HCT116 (cell line): ENCODE measurements around the gene XKR8. TPM values are rescaled to one million over a fixed set of nuclear protein-coding genes. Genes with fewer than 3 reads are reported as not detected.

ENCODE experiments used
- ATAC-seq: fragments of 200-7000 bp; cut with Tn5 transposase; 2 replicates; pipeline ENCODE4 v1.9.1; 2020; ENCODE audit warnings: mild to moderate bottlenecking, moderate library complexity
- BruUV-seq: library from RNA; stranded (reverse); fragments of 400-500 nt; replicated peaks from 2 replicates; lab custom pipeline; 2021; lab: Mats Ljungman, UMichigan
- CTCF ChIA-PET: fragments of 300-600 bp; sonication (Branson Sonifier 250); formaldehyde crosslinking; loops from one replicate; lab custom pipeline; 2021; ENCODE audit warnings: antibody characterized with exemption; lab: Charles Lee
- POLR2A ChIA-PET: fragments of 300-600, 350-600 bp; sonication (Branson Sonifier 250); formaldehyde crosslinking; loops from one replicate; lab custom pipeline; 2021; ENCODE audit warnings: antibody characterized with exemption; lab: Charles Lee
- RAD21 ChIA-PET, 2 experiments: fragments of 300-600 bp; sonication (Branson Sonifier 250); formaldehyde crosslinking; loops; one replicate each; lab custom pipeline; 2023; ENCODE audit warnings: low total read pairs in 2 of 2; ENCODE audit not compliant: uncharacterized antibody in 2 of 2, unreplicated experiment in 2 of 2, low non-redundant PET in 1 of 2; lab: Charles Lee
- DNase-seq: peaks from one replicate; pipeline ENCODE4 v3.0.0-alpha.2; 2010; ENCODE audit warnings: low read depth, low spot score
- H2AFZ ChIP-seq: fragments of 200-600 bp; shearing (Covaris generic), sonication (generic); 2 replicates; pipeline ENCODE4 v1.6.1; 2017; ENCODE audit warnings: low read depth, mixed run types, mixed read lengths, antibody characterized with exemption, low read length; ENCODE audit not compliant: poor library complexity, severe bottlenecking
- H3K27ac ChIP-seq: 2 replicates; pipeline ENCODE4 v1.5.1; 2012; ENCODE audit warnings: low read depth, low read length
- H3K27me3 ChIP-seq: fragments of 200-600 bp; sonication (generic); 2 replicates; pipeline ENCODE4 v1.6.1; 2016; ENCODE audit warnings: mixed run types, low read length, mixed read lengths; ENCODE audit not compliant: insufficient read depth
- H3K36me3 ChIP-seq, 2 experiments: fragments of 200-500 bp in 1 of 2; fragments of 200-600 bp in 1 of 2; sonication (Bioruptor generic) in 1 of 2; sonication (generic) in 1 of 2; 2 replicates each; pipeline versions ENCODE4 v1.5.1 to v1.6.1; 2014 to 2016; ENCODE audit warnings: low read length in 2 of 2, inconsistent platforms in 1 of 2, mixed read lengths in 1 of 2, mixed run types in 1 of 2; ENCODE audit not compliant: insufficient read depth in 2 of 2, control insufficient read depth in 1 of 2
- H3K4me1 ChIP-seq, 2 experiments: fragments of 200-600 bp in 1 of 2; sonication (generic) in 1 of 2; 2 replicates each; pipeline versions ENCODE4 v1.5.1 to v1.6.1; 2012 to 2017; ENCODE audit warnings: low read length in 2 of 2, inconsistent platforms in 1 of 2, mild to moderate bottlenecking in 1 of 2, mixed read lengths in 1 of 2, mixed run types in 1 of 2, moderate library complexity in 1 of 2; ENCODE audit not compliant: insufficient read depth in 2 of 2, control insufficient read depth in 1 of 2
- H3K4me2 ChIP-seq: fragments of 200-600 bp; sonication (generic); 2 replicates; pipeline ENCODE4 v1.6.1; 2017; ENCODE audit warnings: mixed run types, low read length, mixed read lengths
- H3K4me3 ChIP-seq, 2 experiments: fragments of 200-600 bp in 1 of 2; sonication (generic) in 1 of 2; replicated peaks in 1 of 2; 2 replicates each; pipeline ENCODE4 v1.5.1; 2011 to 2016; ENCODE audit warnings: low read length in 2 of 2, control low read depth in 1 of 2, low read depth in 1 of 2, mild to moderate bottlenecking in 1 of 2, mixed read lengths in 1 of 2, mixed run types in 1 of 2
- H3K79me2 ChIP-seq: fragments of 200-600 bp; sonication (generic); 2 replicates; pipeline ENCODE4 v1.6.1; 2017; ENCODE audit warnings: mild to moderate bottlenecking, mixed run types, low read length, moderate library complexity, mixed read lengths; ENCODE audit not compliant: insufficient read depth
- H3K9ac ChIP-seq: fragments of 200-600 bp; sonication (generic); 2 replicates; pipeline ENCODE4 v1.6.1; 2016; ENCODE audit warnings: low read length, mixed read lengths
- H3K9me2 ChIP-seq: fragments of 200-600 bp; sonication (generic), shearing (Covaris generic); 2 replicates; pipeline ENCODE4 v1.6.1; 2017; ENCODE audit warnings: mixed run types, mild to moderate bottlenecking, moderate library complexity; ENCODE audit not compliant: insufficient read depth
- H3K9me3 ChIP-seq, 2 experiments: fragments of 200-500 bp in 1 of 2; fragments of 200-600 bp in 1 of 2; sonication (Bioruptor generic) in 1 of 2; sonication (generic) in 1 of 2; 2 replicates each; pipeline ENCODE4 v1.6.1; 2014 to 2017; ENCODE audit warnings: low read length in 2 of 2, mixed read lengths in 2 of 2, inconsistent platforms in 1 of 2, low read depth in 1 of 2, mild to moderate bottlenecking in 1 of 2, mixed run types in 1 of 2, moderate library complexity in 1 of 2; ENCODE audit not compliant: control insufficient read depth in 1 of 2, insufficient read depth in 1 of 2
- H4K20me1 ChIP-seq: fragments of 200-600 bp; sonication (generic), shearing (Covaris generic); 2 replicates; pipeline ENCODE4 v1.6.1; 2017; ENCODE audit warnings: mixed run types, mild to moderate bottlenecking, moderate library complexity; ENCODE audit not compliant: insufficient read depth
- CEBPB ChIP-seq: IDR thresholded peaks from 2 replicates; pipeline ENCODE4 v1.6.1; 2012; ENCODE audit warnings: low read depth
- EGR1 ChIP-seq: IDR thresholded peaks from 2 replicates; pipeline ENCODE4 v1.6.1; 2012; ENCODE audit warnings: low read depth
- EZH2 ChIP-seq: fragments of 200-600 bp; sonication (generic); IDR thresholded peaks from 2 replicates; pipeline ENCODE4 v1.6.1; 2017; ENCODE audit warnings: antibody characterized with exemption, mixed run types
- EZH2phosphoT487 ChIP-seq: fragments of 200-600 bp; IDR thresholded peaks from 2 replicates; pipeline ENCODE4 v1.6.1; 2018; ENCODE audit warnings: antibody characterized with exemption, borderline replicate concordance
- FOSL1 ChIP-seq: IDR thresholded peaks from 2 replicates; pipeline ENCODE4 v1.6.1; 2012; ENCODE audit warnings: low read depth
- JUND ChIP-seq: IDR thresholded peaks from 2 replicates; pipeline ENCODE4 v1.6.1; 2012
- RAD21 ChIP-seq: IDR thresholded peaks from 2 replicates; pipeline ENCODE4 v1.6.1; 2012; ENCODE audit warnings: low read depth, mild to moderate bottlenecking
- SRF ChIP-seq: IDR thresholded peaks from 2 replicates; pipeline ENCODE4 v1.6.1; 2012; ENCODE audit warnings: low read depth
- TCF7L2 ChIP-seq: IDR thresholded peaks from 2 replicates; pipeline ENCODE4 v1.7.0; 2011; ENCODE audit warnings: borderline replicate concordance, inconsistent platforms; ENCODE audit not compliant: insufficient read depth, insufficient read length; ENCODE audit errors: extremely low read depth
- ZFX ChIP-seq: fragments of 450-650 bp; IDR thresholded peaks from 2 replicates; pipeline ENCODE4 v1.6.1; 2017
- ZNF274 ChIP-seq: fragments of 200-500 bp; sonication (Bioruptor generic); IDR thresholded peaks from 2 replicates; pipeline ENCODE4 v1.6.1; 2014; ENCODE audit warnings: mild to moderate bottlenecking, low read depth, low read length, inconsistent platforms
- intact Hi-C: fragments of 100-400 bp; cut with micrococcal nuclease; formaldehyde crosslinking; loops from 2 replicates; pipeline ENCODE4 v1.10.0; 2022
- total RNA-seq: library from RNA; stranded (reverse); gene quantifications from one replicate; pipeline ENCODE4 v1.2.1, GENCODE V29; 2021; ENCODE audit not compliant: unreplicated experiment
- TF ChIP-seq, protein P1 (sequence below), 3 experiments: fragments of 200-600 bp in 1 of 3; sonication (generic) in 1 of 3; IDR thresholded peaks in 2 of 3; conservative IDR thresholded peaks in 1 of 3; 2 replicates each; pipeline ENCODE4 v1.5.1; 2012 to 2017; ENCODE audit warnings: low read depth in 2 of 3, low read length in 2 of 3, antibody characterized with exemption in 1 of 3, borderline replicate concordance in 1 of 3, control low read depth in 1 of 3, mild to moderate bottlenecking in 1 of 3, mixed read lengths in 1 of 3, mixed run types in 1 of 3, moderate library complexity in 1 of 3; ENCODE audit not compliant: insufficient read depth in 1 of 3
- TF ChIP-seq, protein P2 (sequence below): IDR thresholded peaks from 2 replicates; pipeline ENCODE4 v1.6.1; 2012
- TF ChIP-seq, protein P3 (sequence below): IDR thresholded peaks from 2 replicates; pipeline ENCODE4 v1.6.1; 2012

XKR8 gene
- total RNA-seq, 1 experiment from 2014 or later, result 11.0 TPM

DNA sequence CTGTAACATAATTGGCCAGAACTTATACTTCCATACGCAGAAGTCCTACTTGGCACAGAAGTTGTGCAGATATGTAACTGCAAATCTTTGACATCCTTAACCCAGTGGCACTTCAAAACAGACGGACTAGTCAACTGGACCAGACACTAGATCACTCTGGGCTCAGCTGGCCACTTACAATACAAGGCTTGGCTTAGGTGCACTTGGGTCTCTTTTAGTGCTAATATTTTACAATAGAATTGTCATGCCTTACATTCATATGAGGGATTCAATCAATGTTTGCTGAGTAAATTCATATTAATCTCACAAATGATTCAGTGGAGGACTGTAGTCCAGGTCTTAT, 20.1 kb downstream of the XKR8 start:
- Histone ChIP-seq H3K9me2 (no peaks in the 10 kb centered on the region), H3K9ac (no peak overlapping the region), H2AFZ (no peak overlapping the region), H3K27ac (no peak overlapping the region), H3K27me3 (no peaks in the 10 kb centered on the region), H3K79me2 (no peaks in the 10 kb centered on the region), H3K4me3 (no peak overlapping the region), H3K9me3 (no peaks in the 10 kb centered on the region), H3K36me3 (peaks cover 0 to 2% of the 10 kb centered on the region in 2 experiments; a peak in 1 of 4 replicates), H3K4me2 (no peak overlapping the region), H4K20me1 (no peaks in the 10 kb centered on the region; the same call in 1 of the 2 replicates), H3K4me1 (no peaks in the 10 kb centered on the region)
- BruUV-seq, result no TSS peak
- ChIA-PET RAD21 (interaction anchor here in 1 of 2 experiments (0.6 kb wide), 1 partner anchor 9 kb away, joined by 3 read pairs; no protein-coding TSS in a partner anchor), CTCF (interaction anchor here (0.6 to 1.9 kb wide), 3 partner anchors 31 to 122 kb away, joined by 3 to 12 read pairs (median 9); no protein-coding TSS in a partner anchor), POLR2A (no interaction called here)
- intact Hi-C loops, result loop anchor here (1.0 kb wide), 2 partner anchors 40 to 122 kb away; no protein-coding TSS in a partner anchor
- ATAC-seq, result peak; percentile 42
- DNase-seq, result no peak
- no peak for TF ChIP-seq ZNF274

DNA sequence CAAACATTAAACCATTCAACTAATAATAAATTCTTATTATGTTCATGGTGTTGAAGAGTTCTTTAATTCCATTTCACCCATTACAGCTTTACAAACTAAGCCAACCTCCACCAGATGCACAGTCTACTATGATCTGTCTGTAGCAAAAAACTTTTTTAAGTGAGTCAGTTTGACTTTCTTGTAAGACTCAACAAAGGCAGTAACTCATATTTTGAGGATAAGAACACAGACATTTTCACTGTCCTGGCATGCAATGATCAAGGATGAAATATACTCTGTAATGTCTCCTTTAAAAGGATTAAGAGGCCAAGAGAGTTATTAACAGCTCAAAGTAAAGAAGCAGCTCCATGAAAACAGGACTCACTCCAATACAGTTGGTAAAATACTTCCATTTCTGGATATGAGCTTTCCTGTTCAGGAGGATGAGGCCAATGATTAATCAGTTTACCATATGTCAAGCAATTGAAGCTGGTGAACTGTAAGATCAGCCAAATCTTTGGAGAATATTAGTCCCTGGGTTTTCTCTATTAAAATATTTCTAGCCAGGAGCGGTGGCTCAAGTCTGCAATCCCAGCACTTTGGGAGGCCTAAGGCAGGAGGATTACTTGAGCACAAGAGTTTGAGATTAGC, 20.6 kb downstream of the XKR8 start:
- Histone ChIP-seq H4K20me1 (no peaks in the 10 kb centered on the region; the same call in 1 of the 2 replicates), H3K4me3 (no peak overlapping the region), H2AFZ (no peak overlapping the region), H3K27me3 (no peaks in the 10 kb centered on the region), H3K4me1 (no peaks in the 10 kb centered on the region), H3K36me3 (peaks cover 0 to 2% of the 10 kb centered on the region in 2 experiments; a peak in 1 of 4 replicates), H3K79me2 (no peaks in the 10 kb centered on the region)
- CTCF ChIA-PET, result interaction anchor here (0.5 to 1.9 kb wide), 4 partner anchors 32 to 122 kb away, joined by 3 to 12 read pairs (median 6); no protein-coding TSS in a partner anchor
- no peak for ATAC-seq
- intact Hi-C loops, result no loop called here
- TF ChIP-seq, protein P1, sequence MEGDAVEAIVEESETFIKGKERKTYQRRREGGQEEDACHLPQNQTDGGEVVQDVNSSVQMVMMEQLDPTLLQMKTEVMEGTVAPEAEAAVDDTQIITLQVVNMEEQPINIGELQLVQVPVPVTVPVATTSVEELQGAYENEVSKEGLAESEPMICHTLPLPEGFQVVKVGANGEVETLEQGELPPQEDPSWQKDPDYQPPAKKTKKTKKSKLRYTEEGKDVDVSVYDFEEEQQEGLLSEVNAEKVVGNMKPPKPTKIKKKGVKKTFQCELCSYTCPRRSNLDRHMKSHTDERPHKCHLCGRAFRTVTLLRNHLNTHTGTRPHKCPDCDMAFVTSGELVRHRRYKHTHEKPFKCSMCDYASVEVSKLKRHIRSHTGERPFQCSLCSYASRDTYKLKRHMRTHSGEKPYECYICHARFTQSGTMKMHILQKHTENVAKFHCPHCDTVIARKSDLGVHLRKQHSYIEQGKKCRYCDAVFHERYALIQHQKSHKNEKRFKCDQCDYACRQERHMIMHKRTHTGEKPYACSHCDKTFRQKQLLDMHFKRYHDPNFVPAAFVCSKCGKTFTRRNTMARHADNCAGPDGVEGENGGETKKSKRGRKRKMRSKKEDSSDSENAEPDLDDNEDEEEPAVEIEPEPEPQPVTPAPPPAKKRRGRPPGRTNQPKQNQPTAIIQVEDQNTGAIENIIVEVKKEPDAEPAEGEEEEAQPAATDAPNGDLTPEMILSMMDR (IDR thresholded peaks at IDR 0.05 in 2 of 3, conservative IDR thresholded peaks at IDR 0.05 in 1 of 3; ENCODE audit: borderline replicate concordance in 1 of 3, insufficient read depth in 1 of 3, low read depth in 2 of 3, low read length in 2 of 3), result no peak
- TF ChIP-seq CEBPB (no peak), SRF (no peak), EZH2phosphoT487 (no peak), FOSL1 (no peak), RAD21 (no peak), EGR1 (no peak), ZFX (no peak), ZNF274 (no peak), JUND (no peak), EZH2 (no peak), TCF7L2 (no peak)
- TF ChIP-seq, protein P2, sequence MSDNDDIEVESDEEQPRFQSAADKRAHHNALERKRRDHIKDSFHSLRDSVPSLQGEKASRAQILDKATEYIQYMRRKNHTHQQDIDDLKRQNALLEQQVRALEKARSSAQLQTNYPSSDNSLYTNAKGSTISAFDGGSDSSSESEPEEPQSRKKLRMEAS, result no peak
- TF ChIP-seq, protein P3, sequence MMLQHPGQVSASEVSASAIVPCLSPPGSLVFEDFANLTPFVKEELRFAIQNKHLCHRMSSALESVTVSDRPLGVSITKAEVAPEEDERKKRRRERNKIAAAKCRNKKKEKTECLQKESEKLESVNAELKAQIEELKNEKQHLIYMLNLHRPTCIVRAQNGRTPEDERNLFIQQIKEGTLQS, result no peak
- TF ChIP-seq, all 23 proteins: peak for 0
- no TSS peak for BruUV-seq
- no peak for DNase-seq
- H3K27ac ChIP-seq, result no peak overlapping the region
- H3K9ac ChIP-seq, result no peak overlapping the region
- H3K9me3 ChIP-seq, result no peaks in the 10 kb centered on the region
- H3K4me2 ChIP-seq, result no peak overlapping the region
- POLR2A ChIA-PET, result no interaction called here
- no peaks in the 10 kb centered on the region for H3K9me2 ChIP-seq
- RAD21 ChIA-PET, result interaction anchor here in 1 of 2 experiments (0.6 kb wide), 1 partner anchor 9 kb away, joined by 3 read pairs; no protein-coding TSS in a partner anchor
